ENCODE data around the gene RANBP9. TPM values are rescaled to one million over a fixed set of nuclear protein-coding genes. Genes with fewer than 3 reads are reported as not detected.

RANBP9 gene
- total RNA-seq, 1 donor from 2014 or later, result 55.4 TPM

GRCh38 chr6:13674533-13675190 is 37.0 kb downstream of the RANBP9 start:
- no peak overlapping the region for H3K4me3 Mint-ChIP-seq (ENCODE audit: unreplicated experiment)
- H3K36me3 Mint-ChIP-seq (ENCODE audit: unreplicated experiment), result peaks cover 2% of the 10 kb centered on the region
- peaks cover under 1% of the 10 kb centered on the region for H3K9me3 Mint-ChIP-seq (ENCODE audit: unreplicated experiment)
- no peak for DNase-seq (ENCODE audit: extremely low spot score, unreplicated experiment)
- TF ChIP-seq CTCF (IDR thresholded peaks at IDR 0.05), result no peak
- peaks cover 43% of the 10 kb centered on the region for H3K4me1 Mint-ChIP-seq (ENCODE audit: unreplicated experiment)
- peak overlapping the region; percentile 8 for H3K27ac Mint-ChIP-seq (ENCODE audit: unreplicated experiment)
- H3K27me3 Mint-ChIP-seq (ENCODE audit: unreplicated experiment), result no peaks in the 10 kb centered on the region

- peaks cover 42% of the 10 kb centered on the region for H3K4me1 Mint-ChIP-seq (ENCODE audit: unreplicated experiment)
- H3K27me3 Mint-ChIP-seq (ENCODE audit: unreplicated experiment), result no peaks in the 10 kb centered on the region
- H3K27ac Mint-ChIP-seq (ENCODE audit: unreplicated experiment), result no peak overlapping the region
- H3K9me3 Mint-ChIP-seq (ENCODE audit: unreplicated experiment), result no peaks in the 10 kb centered on the region
- no peak for TF ChIP-seq CTCF (IDR thresholded peaks at IDR 0.05)
- peaks cover 4% of the 10 kb centered on the region for H3K36me3 Mint-ChIP-seq (ENCODE audit: unreplicated experiment)
- no peak for DNase-seq (ENCODE audit: extremely low spot score, unreplicated experiment)
- no peak overlapping the region for H3K4me3 Mint-ChIP-seq (ENCODE audit: unreplicated experiment)
These were observed 37.7 kb downstream of the RANBP9 start for GRCh38 chr6:13673825-13674444.

- TF ChIP-seq CTCF (IDR thresholded peaks at IDR 0.05), result no peak
- DNase-seq (ENCODE audit: extremely low spot score, unreplicated experiment), result no peak
- Mint-ChIP-seq H3K9me3 (ENCODE audit: unreplicated experiment) (no peaks in the 10 kb centered on the region), H3K4me3 (ENCODE audit: unreplicated experiment) (no peak overlapping the region), H3K36me3 (ENCODE audit: unreplicated experiment) (peaks cover 7% of the 10 kb centered on the region), H3K27me3 (ENCODE audit: unreplicated experiment) (no peaks in the 10 kb centered on the region), H3K27ac (ENCODE audit: unreplicated experiment) (peak overlapping the region; percentile 60), H3K4me1 (ENCODE audit: unreplicated experiment) (peaks cover 45% of the 10 kb centered on the region)
These were observed 38.3 kb downstream of the RANBP9 start for GRCh38 chr6:13673368-13673767.

- no peak overlapping the region for H3K4me3 Mint-ChIP-seq (ENCODE audit: unreplicated experiment)
- peaks cover 49% of the 10 kb centered on the region for H3K4me1 Mint-ChIP-seq (ENCODE audit: unreplicated experiment)
- peaks cover 7% of the 10 kb centered on the region for H3K36me3 Mint-ChIP-seq (ENCODE audit: unreplicated experiment)
- H3K27me3 Mint-ChIP-seq (ENCODE audit: unreplicated experiment), result no peaks in the 10 kb centered on the region
- no peaks in the 10 kb centered on the region for H3K9me3 Mint-ChIP-seq (ENCODE audit: unreplicated experiment)
- TF ChIP-seq CTCF (IDR thresholded peaks at IDR 0.05), result no peak
- H3K27ac Mint-ChIP-seq (ENCODE audit: unreplicated experiment), result peak overlapping the region; percentile 60
- DNase-seq (ENCODE audit: extremely low spot score, unreplicated experiment), result no peak
These were observed 38.7 kb downstream of the RANBP9 start for GRCh38 chr6:13672904-13673303.

GRCh38 chr6:13671548-13672127 is 40.0 kb downstream of the RANBP9 start:
- no peaks in the 10 kb centered on the region for H3K27me3 Mint-ChIP-seq (ENCODE audit: unreplicated experiment)
- no peak for TF ChIP-seq CTCF (IDR thresholded peaks at IDR 0.05)
- H3K27ac Mint-ChIP-seq (ENCODE audit: unreplicated experiment), result no peak overlapping the region
- peaks cover 7% of the 10 kb centered on the region for H3K36me3 Mint-ChIP-seq (ENCODE audit: unreplicated experiment)
- H3K9me3 Mint-ChIP-seq (ENCODE audit: unreplicated experiment), result no peaks in the 10 kb centered on the region
- no peak overlapping the region for H3K4me3 Mint-ChIP-seq (ENCODE audit: unreplicated experiment)
- peaks cover 54% of the 10 kb centered on the region for H3K4me1 Mint-ChIP-seq (ENCODE audit: unreplicated experiment)
- DNase-seq (ENCODE audit: extremely low spot score, unreplicated experiment), result no peak

Measured in osteocyte (in vitro differentiated cells).